Measurements from ENCODE around the gene MELK. TPM values are rescaled to one million over a fixed set of nuclear protein-coding genes. Genes with fewer than 3 reads are reported as not detected.

Gene MELK
- polyA plus RNA-seq, 3 donors: 0.08 TPM; not detected in 2

- H3K27me3 Mint-ChIP-seq (ENCODE audit: low read depth in 3 of 3): no peaks in the 10 kb centered on the region
- H3K4me3 Mint-ChIP-seq: no peak overlapping the region
- peaks cover 0 to 13% (median 10%) of the 10 kb centered on the region in 7 donors for H3K9me3 Mint-ChIP-seq
Observed at GRCh38 chr9:36676778-36677485, 104.2 kb downstream of the MELK start.

DNA sequence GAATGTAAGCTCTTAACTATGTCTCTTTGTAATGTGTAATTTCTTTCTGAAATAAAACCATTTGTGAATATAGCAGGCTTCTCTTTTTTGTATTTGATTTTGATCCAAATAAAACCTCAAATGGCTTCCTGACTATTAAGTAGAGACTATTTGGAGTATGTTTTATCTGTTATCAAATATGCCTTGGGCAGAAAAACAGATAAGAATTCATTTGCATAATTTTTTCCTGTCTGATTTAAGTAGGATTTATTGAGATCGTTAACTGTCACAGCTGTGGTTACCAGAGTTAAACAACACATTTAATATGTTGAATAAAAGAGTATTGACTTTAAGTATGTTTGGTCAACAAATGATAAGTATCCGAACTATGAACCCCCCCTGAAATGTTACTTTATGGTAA is 104.9 kb downstream of the MELK start:
- peaks cover 7 to 8% of the 10 kb centered on the region in 2 donors for H3K9me3 ChIP-seq (replicated peaks in 1 of 2; ENCODE audit: control insufficient read depth in 1 of 2, insufficient read depth in 1 of 2, low read length in 2 of 2)
- no peak overlapping the region for H2AFZ ChIP-seq (ENCODE audit: insufficient read depth, low read depth, low read length, poor library complexity, severe bottlenecking)
- no peaks in the 10 kb centered on the region for H3K27me3 ChIP-seq (ENCODE audit: control insufficient read depth in 2 of 2, insufficient read depth in 2 of 2, low read length in 2 of 2)
- no peaks in the 10 kb centered on the region for H3K79me2 ChIP-seq (ENCODE audit: insufficient read depth, low read length)
- TF ChIP-seq, protein P1, sequence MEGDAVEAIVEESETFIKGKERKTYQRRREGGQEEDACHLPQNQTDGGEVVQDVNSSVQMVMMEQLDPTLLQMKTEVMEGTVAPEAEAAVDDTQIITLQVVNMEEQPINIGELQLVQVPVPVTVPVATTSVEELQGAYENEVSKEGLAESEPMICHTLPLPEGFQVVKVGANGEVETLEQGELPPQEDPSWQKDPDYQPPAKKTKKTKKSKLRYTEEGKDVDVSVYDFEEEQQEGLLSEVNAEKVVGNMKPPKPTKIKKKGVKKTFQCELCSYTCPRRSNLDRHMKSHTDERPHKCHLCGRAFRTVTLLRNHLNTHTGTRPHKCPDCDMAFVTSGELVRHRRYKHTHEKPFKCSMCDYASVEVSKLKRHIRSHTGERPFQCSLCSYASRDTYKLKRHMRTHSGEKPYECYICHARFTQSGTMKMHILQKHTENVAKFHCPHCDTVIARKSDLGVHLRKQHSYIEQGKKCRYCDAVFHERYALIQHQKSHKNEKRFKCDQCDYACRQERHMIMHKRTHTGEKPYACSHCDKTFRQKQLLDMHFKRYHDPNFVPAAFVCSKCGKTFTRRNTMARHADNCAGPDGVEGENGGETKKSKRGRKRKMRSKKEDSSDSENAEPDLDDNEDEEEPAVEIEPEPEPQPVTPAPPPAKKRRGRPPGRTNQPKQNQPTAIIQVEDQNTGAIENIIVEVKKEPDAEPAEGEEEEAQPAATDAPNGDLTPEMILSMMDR (IDR thresholded peaks at IDR 0.05): no peak
- intact Hi-C loops (cut with micrococcal nuclease): no loop called here
- no peak overlapping the region for H3K4me2 ChIP-seq (replicated peaks; ENCODE audit: extremely low read depth, low read length, poor library complexity, severe bottlenecking)
- no peak overlapping the region for H3K27ac ChIP-seq (ENCODE audit: low read depth in 1 of 2, low read length in 2 of 2)
- H3K36me3 Mint-ChIP-seq: peaks cover 38 to 53% of the 10 kb centered on the region in 2 donors
- H3K9ac ChIP-seq (ENCODE audit: insufficient read depth, low read length, poor library complexity, severe bottlenecking): no peak overlapping the region
- H3K4me3 Mint-ChIP-seq: no peak overlapping the region
- H3K27ac Mint-ChIP-seq: no peak overlapping the region
- H3K4me3 ChIP-seq (replicated peaks in 1 of 3; ENCODE audit: low read depth in 2 of 3, low read length in 3 of 3): no peak overlapping the region
- no peaks in the 10 kb centered on the region for H3K27me3 Mint-ChIP-seq (ENCODE audit: low read depth in 3 of 3)
- peaks cover 7% of the 10 kb centered on the region for H3K4me1 Mint-ChIP-seq
- H3K9me3 Mint-ChIP-seq: peaks cover 0 to 15% (median 11%) of the 10 kb centered on the region in 7 donors
- peaks cover 29 to 55% of the 10 kb centered on the region in 2 donors for H3K36me3 ChIP-seq (replicated peaks in 1 of 2; ENCODE audit: control insufficient read depth in 1 of 2, insufficient read depth in 2 of 2, low read length in 2 of 2)
- H3K4me1 ChIP-seq (ENCODE audit: control insufficient read depth in 1 of 2, insufficient read depth in 2 of 2, low read length in 2 of 2): no peaks in the 10 kb centered on the region
- no peaks in the 10 kb centered on the region for H4K20me1 ChIP-seq (ENCODE audit: insufficient read depth, low read length)
- WGBS (ENCODE audit: insufficient coverage): no CpG with 5 or more reads among the region's 2 CpGs
- no peak for DNase-seq

More at GRCh38 chr9:36676778-36677485, 104.2 kb downstream of the MELK start:
- Mint-ChIP-seq H3K4me1 (peaks cover 7% of the 10 kb centered on the region), H3K27ac (no peak overlapping the region), H3K36me3 (peaks cover 43 to 58% of the 10 kb centered on the region in 2 donors)
- intact Hi-C loops (cut with micrococcal nuclease): no loop called here
- no peaks in the 10 kb centered on the region for H3K4me1 ChIP-seq (ENCODE audit: control insufficient read depth in 1 of 2, insufficient read depth in 2 of 2, low read length in 2 of 2)
- H3K79me2 ChIP-seq (ENCODE audit: insufficient read depth, low read length): no peaks in the 10 kb centered on the region
- no peaks in the 10 kb centered on the region for H3K27me3 ChIP-seq (ENCODE audit: control insufficient read depth in 2 of 2, insufficient read depth in 2 of 2, low read length in 2 of 2)
- DNase-seq: no peak
- no peak overlapping the region for H3K27ac ChIP-seq (ENCODE audit: low read depth in 1 of 2, low read length in 2 of 2)
- no peak overlapping the region for H3K9ac ChIP-seq (ENCODE audit: insufficient read depth, low read length, poor library complexity, severe bottlenecking)
- H4K20me1 ChIP-seq (ENCODE audit: insufficient read depth, low read length): no peaks in the 10 kb centered on the region
- TF ChIP-seq, protein P1 (IDR thresholded peaks at IDR 0.05): no peak
- WGBS (ENCODE audit: insufficient coverage): 33% methylated on average over 1 of the region's 8 CpGs
- H2AFZ ChIP-seq (ENCODE audit: insufficient read depth, low read depth, low read length, poor library complexity, severe bottlenecking): no peak overlapping the region
- no peak overlapping the region for H3K4me3 ChIP-seq (replicated peaks in 1 of 3; ENCODE audit: low read depth in 2 of 3, low read length in 3 of 3)
- H3K4me2 ChIP-seq (replicated peaks; ENCODE audit: extremely low read depth, low read length, poor library complexity, severe bottlenecking): no peak overlapping the region
- H3K9me3 ChIP-seq (replicated peaks in 1 of 2; ENCODE audit: control insufficient read depth in 1 of 2, insufficient read depth in 1 of 2, low read length in 2 of 2): peaks cover 6 to 8% of the 10 kb centered on the region in 2 donors
- peaks cover 33 to 61% of the 10 kb centered on the region in 2 donors for H3K36me3 ChIP-seq (replicated peaks in 1 of 2; ENCODE audit: control insufficient read depth in 1 of 2, insufficient read depth in 2 of 2, low read length in 2 of 2)
